ENCODE results near the gene GRK6. TPM values are rescaled to one million over a fixed set of nuclear protein-coding genes. Genes with fewer than 3 reads are reported as not detected.

Gene GRK6
- total and polyA plus RNA-seq, 2 experiments from 2014 or later, result 13.0 to 56.8 TPM

- Histone ChIP-seq H3F3A (replicated peaks; ENCODE audit: low read depth) (peaks cover 39% of the 10 kb centered on the region), H4K20me1 (replicated peaks; ENCODE audit: insufficient read depth) (peaks cover 39% of the 10 kb centered on the region), H3K9me2 (ENCODE audit: insufficient read depth) (no peaks in the 10 kb centered on the region), H3K4me3 (peak overlapping the region; percentile 97), H3K4me2 (peak overlapping the region; percentile 92), H3K27ac (ENCODE audit: low read depth) (peak overlapping the region; percentile 90; the same call in 1 of the 2 replicates), H2AFZ (no peak overlapping the region), H3K4me1 (ENCODE audit: insufficient read depth) (peaks cover 54% of the 10 kb centered on the region), H3K27me3 (ENCODE audit: insufficient read depth) (no peaks in the 10 kb centered on the region), H3K36me3 (ENCODE audit: insufficient read depth) (peaks cover 21% of the 10 kb centered on the region), H3K79me2 (replicated peaks; ENCODE audit: insufficient read depth) (peaks cover 50% of the 10 kb centered on the region)
- Mint-ChIP-seq H3K27me3 (ENCODE audit: insufficient read depth, low read depth, poor library complexity) (peaks cover 30% of the 10 kb centered on the region), H3K9me3 (peaks cover 3% of the 10 kb centered on the region), H3K36me3 (ENCODE audit: low read depth) (peaks cover 61% of the 10 kb centered on the region), H3K27ac (peak overlapping the region; percentile 91), H3K4me1 (peaks cover 49% of the 10 kb centered on the region), H3K4me3 (peak overlapping the region; percentile 83)
- ATAC-seq (no peak), DNase-seq (ENCODE audit: low spot score) (no peak)
- 0 out of 2 replicates have a peak, but pooled peaks have one; percentile 7 for TF ChIP-seq POLR2AphosphoS5 (IDR thresholded peaks at IDR 0.05; ENCODE audit: low read depth)
- TF ChIP-seq ZNF462 (CRISPR knock-in tag; IDR thresholded peaks at IDR 0.05), result no peak
Measured at GRCh38 chr5:177470759-177471536, 44.5 kb downstream of the GRK6 start.

- Mint-ChIP-seq H3K27me3 (ENCODE audit: insufficient read depth, low read depth, poor library complexity) (peaks cover 30% of the 10 kb centered on the region), H3K9me3 (no peaks in the 10 kb centered on the region; the same call in 1 of the 3 replicates), H3K27ac (peak overlapping the region; percentile 62), H3K4me1 (peaks cover 56% of the 10 kb centered on the region), H3K4me3 (peak overlapping the region; percentile 83), H3K36me3 (ENCODE audit: low read depth) (peaks cover 53% of the 10 kb centered on the region)
- H3K27ac ChIP-seq (ENCODE audit: low read depth), result peak overlapping the region; percentile 55; the same call in 1 of the 2 replicates
- no peaks in the 10 kb centered on the region for H3K9me2 ChIP-seq (ENCODE audit: insufficient read depth)
- no peaks in the 10 kb centered on the region for H3K27me3 ChIP-seq (ENCODE audit: insufficient read depth)
- ATAC-seq (no peak), DNase-seq (ENCODE audit: low spot score) (no peak)
- peaks cover 54% of the 10 kb centered on the region for H3K4me1 ChIP-seq (ENCODE audit: insufficient read depth)
- H4K20me1 ChIP-seq (replicated peaks; ENCODE audit: insufficient read depth), result peaks cover 37% of the 10 kb centered on the region
- peaks cover 38% of the 10 kb centered on the region for H3F3A ChIP-seq (replicated peaks; ENCODE audit: low read depth)
- peaks cover 15% of the 10 kb centered on the region; the same call in 1 of the 2 replicates for H3K36me3 ChIP-seq (ENCODE audit: insufficient read depth)
- H3K4me2 ChIP-seq, result peak overlapping the region; percentile 92
- H2AFZ ChIP-seq, result no peak overlapping the region
- peaks cover 50% of the 10 kb centered on the region for H3K79me2 ChIP-seq (replicated peaks; ENCODE audit: insufficient read depth)
- peak overlapping the region; percentile 97 for H3K4me3 ChIP-seq
- TF ChIP-seq EZH2phosphoT487 (IDR thresholded peaks at IDR 0.05; ENCODE audit: unreplicated experiment), result no peak
- no peak for TF ChIP-seq REST (IDR thresholded peaks at IDR 0.05; ENCODE audit: unreplicated experiment)
- no peak for TF ChIP-seq ZNF331 (CRISPR knock-in tag; IDR thresholded peaks at IDR 0.05; ENCODE audit: low read depth)
- TF ChIP-seq JUNB (IDR thresholded peaks at IDR 0.05; ENCODE audit: unreplicated experiment), result no peak
- no peak for TF ChIP-seq CREB1 (CRISPR knock-in tag; IDR thresholded peaks at IDR 0.05; ENCODE audit: low read depth)
- TF ChIP-seq ETS1 (IDR thresholded peaks at IDR 0.05), result no peak
Measured at GRCh38 chr5:177471610-177472356, 45.3 kb downstream of the GRK6 start.

All from GM23338 (cell line).